Measurements from ENCODE around the gene KCNK17.
"Not testable (repeated sequence)": the region's sequence is repeated elsewhere in the genome, so short reads cannot be mapped to it uniquely, and the experiment has no call there.

The KCNK17 gene

DNA sequence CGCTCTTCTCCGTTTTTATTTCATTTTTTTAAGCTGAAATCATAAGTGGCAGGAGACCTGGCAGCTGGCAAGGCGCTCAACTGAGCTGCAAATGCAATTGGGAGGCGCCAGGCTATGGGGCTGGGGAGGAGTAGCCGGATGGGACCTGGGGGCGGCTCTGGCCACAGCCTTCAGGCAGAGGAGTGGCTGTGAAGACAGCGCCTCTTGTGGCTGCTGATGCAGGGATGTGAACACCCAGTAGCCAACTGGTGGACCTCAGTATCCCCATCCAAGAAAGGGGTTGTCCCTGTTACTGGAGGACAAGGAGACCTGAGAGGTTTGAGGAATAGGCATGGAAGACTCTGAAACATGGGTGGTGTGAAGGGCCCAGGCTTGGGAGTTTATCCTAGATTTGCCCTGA lies 12.6 kb downstream of the KCNK17 start:
- no peak for DNase-seq

DNA sequence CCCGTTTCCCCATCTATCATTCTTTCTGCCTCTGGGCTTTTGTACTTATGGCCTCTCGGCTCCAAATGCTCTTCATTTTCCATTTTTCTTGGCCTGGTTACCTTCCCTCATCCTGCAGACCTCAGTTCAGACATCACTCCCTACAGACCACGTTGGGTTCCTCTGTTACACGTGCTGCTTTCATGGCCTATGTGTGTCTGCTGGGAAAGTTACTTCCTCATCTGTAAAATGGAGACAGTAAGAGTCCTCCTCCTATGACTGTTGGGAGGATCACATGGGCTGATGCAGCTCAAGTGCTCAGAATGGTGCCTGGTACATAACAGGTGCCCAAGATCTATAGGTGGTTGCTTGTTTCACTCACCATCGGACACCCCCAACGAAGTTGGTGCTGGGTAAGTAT lies 13.5 kb downstream of the KCNK17 start:
- no peak for DNase-seq

DNA sequence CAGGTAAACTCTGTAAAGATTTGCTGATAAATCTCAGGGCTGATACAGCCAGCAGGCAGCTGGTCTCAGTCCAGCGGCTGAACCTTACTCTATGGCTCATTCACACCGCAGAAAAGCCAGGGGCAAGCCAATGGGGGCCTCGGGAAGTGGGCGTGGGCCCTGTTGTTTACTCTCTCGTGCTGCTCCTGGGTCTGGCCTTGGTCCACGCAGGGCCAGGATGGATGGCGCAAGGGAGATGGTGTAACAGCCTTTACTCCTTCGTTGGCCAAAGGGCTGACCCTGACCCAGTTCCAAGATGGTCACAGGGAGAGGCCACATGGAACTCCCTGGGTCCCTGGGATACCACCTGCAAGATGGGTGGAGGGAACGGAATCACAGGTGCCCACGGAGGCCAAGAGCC lies 16.2 kb downstream of the KCNK17 start:
- DNase-seq = no peak

DNA sequence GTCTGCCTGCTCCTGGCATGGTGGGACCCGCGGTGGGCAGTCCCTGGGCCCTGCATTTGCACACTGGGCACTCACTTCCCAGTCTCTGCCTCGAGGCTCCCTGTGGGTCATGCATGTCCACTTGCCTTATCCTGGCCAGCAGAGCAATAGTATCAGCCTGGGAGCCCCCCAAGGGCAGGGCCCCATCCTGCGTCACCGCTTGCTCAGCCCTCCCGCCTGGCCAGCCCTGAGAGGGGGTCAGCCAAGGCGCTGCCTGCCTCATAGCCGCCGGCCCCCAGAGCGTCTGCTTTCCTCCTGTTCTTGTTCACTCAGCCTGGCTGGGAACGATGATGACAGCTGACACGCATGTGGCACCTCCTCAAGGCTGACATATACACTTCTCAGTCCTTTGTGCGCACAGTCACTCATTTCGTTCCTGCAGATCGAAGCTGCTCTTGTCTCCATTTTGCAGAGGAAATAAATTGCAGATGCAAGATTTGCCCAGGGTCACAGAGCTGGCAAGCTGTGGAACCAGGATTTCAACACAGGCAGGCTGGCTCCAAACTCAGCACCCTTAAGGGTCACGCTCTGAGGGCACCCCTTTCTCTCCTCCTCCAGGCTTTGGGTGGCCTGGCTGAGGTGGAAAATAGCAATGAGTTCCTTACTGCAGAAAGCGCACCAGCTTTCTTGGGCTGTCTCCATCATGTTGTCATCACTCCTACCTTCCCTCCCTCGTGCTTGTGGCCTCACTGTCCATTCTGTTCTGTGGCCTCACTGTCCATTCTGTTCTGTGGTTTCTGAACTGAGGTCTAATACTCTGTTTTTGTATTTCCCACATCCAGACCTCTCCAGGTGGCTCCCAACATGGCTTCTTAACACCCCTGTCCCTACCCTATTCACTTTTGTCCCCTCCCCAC lies 17.2 kb downstream of the KCNK17 start:
- no peak for DNase-seq

DNA sequence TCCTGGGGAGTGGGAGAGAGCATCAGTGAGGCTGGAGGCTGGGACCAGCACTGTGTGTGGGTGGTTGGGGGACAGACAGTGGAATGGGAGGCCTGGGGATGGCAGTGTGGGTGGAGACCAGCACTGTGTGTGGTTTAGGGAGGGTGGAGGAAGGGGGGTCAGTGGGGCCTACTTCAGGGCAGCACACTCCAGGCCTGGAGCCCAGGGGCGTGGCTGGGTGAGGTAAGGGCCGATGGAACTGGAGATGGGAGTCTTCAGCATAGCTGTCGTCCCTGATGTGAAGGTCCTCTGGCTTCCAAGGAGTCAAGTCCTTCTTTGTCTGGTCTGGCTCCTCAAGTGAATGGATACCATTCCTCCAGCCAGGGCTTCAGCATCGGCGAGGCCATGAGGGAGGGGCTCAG lies 18.6 kb downstream of the KCNK17 start:
- DNase-seq = no peak

DNA sequence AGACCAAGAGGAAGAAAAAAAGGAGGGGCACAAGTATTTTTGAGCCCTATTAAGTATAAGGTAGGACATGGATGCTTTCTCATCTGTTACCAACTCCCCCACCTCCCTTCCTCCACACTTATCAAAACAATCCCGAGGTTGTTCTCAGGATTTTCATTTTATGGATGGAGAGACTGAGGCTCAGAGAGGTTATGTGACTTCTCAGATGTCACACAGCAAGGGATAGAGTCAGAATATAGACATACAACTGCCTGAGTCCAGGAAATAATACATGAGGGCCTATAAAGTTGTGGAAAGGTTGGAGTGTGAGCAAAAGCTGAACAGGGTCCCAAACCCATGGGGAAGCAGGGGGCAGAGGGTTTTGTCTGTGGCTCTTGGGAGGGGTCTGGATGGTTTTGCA lies 19.3 kb downstream of the KCNK17 start:
- no peak for DNase-seq

DNA sequence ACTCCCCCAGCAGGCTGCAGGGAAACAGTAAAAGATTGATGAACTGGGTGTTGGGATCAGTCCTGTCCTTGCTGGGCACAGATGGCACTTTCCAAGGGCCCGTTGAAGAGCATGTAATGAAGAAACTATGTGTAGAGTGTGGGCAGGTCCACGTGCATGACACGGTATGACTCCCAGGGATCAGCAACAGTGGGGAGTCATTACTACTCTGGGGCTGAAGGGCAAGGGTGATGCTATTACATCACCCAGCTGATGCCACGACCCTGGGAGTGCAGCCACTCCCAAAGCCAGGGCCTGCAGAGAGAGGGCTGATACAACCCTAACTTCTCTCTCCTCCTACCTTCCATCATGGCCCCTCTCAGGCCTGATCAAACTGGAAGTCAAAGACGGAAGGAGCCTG lies 20.1 kb downstream of the KCNK17 start:
- DNase-seq = no peak

DNA sequence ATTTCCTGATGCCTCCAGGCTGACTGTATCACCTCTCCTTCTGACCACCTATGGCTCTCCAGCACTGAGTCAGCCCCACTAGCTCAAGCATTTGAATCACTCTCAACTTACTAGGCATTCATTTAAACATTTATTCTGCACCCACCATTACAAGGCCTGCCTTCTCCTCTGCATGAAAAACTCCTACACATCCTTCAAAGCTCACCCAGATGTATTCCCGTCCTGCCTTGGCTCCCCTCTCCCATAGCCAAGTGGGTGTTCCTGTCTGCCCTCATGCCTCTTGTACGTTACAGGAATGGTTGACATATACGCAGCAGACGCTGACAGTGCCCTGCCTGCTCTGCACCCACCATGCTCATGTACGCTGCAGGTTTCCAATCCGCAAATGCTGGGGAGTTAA lies 21.6 kb downstream of the KCNK17 start:
- no peak for DNase-seq

DNA sequence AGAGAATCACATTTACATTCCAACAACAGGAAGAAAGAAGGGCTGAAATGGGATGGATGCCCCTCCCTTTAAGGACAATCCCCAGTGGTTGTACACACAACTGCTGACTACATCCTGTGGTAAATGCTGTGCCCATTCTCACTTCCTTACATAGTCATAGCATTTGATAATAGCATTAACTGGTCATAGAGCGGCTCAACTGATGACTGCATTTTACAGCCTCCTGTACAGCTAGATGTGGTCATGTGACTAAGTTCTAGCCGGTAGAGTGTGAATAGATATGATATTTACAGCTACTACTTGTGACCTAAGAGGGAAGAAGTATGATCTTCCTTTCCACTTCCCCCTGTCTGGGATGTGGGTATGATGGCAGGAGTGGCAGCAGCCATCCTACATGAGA lies 24.7 kb downstream of the KCNK17 start:
- no peak for DNase-seq

DNA sequence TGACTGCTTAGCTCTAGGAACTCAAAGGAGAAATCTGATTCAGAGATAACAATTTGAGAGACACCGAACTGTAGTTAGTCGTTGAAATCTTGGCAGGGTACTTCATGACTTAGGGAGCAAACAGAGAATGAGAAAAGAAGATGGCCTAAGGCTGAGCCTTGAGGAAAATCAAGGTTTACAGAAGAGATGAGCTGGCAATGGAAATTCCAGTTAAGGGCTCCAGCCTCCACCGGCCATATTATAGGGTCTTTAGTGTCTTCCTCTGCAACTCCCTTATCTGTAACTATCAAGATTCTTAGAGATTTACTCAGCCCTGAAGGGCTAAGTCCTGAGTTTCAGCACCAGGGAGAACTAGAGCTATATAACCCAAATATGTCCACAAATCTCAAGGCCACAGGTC lies 26.6 kb downstream of the KCNK17 start:
- no peak for DNase-seq

DNA sequence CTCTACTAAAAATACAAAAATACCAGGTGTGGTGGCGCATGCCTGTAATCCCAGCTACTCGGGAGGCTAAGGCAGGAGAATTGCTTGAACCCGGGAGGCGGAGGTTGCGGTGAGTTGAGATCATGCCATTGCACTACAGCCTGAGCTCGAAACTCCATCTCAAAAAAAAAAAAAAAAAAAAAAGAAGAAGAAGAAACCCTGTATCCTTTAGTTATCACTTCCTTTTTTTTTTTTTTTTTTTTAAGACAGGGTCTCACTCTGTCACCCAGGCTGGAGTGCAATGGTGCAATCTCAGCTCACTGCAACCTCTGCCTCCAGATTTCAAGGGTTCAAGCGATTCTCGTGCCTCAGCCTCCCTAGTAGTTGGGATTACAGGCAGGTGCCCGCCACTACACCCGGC lies 27.6 kb downstream of the KCNK17 start:
- DNase-seq = not testable (repeated sequence)

DNA sequence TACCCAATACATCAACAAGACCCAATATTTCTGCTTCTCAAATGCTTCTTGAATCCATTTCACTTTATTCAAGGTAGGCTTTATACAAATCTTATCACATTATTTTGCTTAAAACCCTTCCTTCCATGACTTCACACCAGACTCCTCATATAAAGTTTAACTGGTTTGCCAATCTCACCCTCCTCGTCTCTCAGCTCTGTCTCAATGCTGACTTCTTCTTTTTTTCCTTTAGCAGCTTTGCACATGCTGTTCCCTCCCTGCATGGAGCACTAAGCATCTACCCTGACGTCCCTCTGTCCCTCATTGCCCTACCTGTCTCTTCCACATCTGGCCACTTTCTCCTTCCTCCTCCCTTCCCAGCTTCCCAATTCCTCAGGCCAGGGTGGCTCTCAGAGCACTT lies 31.4 kb downstream of the KCNK17 start:
- no peak for DNase-seq

DNA sequence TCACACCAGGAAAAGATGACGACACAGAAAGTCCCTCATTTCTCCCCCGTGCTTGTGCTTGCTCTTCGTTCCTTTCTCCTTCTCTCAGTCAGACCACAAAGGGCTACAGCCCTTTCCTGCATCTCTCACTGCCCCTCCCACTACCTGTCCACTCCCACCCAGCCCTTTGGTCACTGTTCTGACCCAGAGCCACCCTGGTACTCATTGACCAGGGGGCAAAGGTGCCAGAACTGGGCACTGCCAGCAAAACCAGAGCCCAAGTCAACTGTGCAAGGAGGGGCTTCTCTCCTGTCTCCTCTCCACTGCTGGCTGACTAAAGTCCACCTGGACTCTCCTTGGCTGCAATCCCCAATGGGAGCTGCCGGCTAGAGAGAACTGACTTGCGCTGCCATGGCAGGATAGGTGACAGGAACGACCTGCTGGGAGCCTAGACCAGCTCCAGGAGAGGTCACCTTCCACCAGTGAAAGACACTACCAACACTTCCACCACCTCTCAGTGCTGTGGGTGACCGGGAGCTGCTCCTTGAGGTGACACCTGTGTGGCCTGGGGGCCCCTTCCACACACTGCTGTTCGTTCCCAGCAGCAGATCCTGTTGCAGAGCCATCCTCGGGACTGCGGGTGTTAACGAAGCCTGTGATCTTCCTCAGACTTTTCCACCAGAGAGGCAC lies 32.8 kb downstream of the KCNK17 start:
- no peak for DNase-seq

DNA sequence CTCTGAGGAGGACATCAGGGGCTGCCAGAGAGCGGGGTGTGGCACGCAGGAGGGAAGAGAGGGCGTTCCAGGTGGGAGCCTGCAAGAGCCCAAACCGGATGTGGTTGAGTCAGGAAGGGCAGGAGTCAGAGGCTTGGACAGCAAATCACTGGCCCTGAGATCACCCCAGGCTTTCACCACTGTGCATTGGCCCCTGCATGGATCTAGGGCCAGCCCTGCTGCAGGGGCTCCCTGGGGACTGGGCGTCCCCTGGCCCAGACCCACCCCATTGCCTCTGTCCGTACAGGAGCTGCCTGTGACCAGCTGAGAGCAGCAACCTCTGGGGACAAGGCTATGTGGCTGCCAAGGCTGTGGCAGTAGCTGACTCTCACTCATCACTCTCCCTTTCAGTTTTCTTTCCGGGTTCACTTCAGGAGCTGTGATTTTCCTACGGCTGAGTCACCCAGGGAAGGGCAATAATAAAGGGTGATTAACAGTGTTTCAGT lies 33.9 kb downstream of the KCNK17 start:
- no peak for DNase-seq

DNA sequence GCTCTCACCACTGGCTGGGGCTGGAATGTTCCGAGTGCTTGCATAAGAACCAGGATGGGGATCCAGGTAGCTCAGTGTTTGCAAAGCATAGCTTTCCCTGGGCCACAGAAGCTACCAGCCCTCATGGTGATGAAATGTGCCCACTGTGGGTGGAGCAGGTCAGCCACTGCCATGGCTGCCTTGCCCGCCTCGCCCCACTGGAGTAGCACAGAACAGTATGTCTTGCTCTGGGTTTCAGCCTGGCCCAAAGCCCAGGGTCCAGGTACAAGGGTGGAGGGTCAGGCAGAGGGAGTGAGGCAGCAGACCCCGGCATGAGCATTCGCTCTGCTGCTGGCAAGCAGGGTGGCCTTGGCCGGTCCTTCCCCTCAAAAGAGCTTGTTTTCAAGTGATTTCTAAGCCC lies 34.7 kb downstream of the KCNK17 start:
- no peak for DNase-seq

DNA sequence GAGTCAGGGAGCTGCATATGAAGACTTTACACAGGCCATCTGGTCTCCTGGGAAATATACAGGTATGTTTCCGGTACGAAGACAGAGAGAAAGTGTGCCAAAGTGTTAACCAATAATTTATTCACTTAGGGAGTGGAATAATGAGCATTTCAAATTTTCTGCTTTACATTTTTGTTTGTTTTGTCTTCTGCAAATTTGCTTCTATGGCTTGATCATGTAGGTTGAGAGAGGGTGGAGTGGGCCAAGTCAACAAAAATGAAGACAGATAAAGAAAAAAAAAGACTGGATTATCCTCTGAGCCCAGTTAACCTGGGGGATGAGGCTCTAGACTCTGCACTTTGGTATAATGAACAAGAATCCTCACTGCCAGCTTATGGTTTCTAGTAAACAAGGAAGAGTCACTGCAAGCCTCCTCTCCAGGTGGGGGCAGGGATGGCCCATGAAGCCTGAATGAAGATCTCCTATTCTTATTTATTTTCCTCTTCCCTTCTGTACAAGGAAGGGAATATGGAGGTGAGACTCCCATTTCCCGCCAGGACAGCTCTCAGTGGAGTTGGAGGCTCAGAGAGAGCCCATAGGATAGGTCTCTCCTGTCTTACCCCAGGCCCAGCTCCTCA lies 37.7 kb downstream of the KCNK17 start:
- no peak for DNase-seq

DNA sequence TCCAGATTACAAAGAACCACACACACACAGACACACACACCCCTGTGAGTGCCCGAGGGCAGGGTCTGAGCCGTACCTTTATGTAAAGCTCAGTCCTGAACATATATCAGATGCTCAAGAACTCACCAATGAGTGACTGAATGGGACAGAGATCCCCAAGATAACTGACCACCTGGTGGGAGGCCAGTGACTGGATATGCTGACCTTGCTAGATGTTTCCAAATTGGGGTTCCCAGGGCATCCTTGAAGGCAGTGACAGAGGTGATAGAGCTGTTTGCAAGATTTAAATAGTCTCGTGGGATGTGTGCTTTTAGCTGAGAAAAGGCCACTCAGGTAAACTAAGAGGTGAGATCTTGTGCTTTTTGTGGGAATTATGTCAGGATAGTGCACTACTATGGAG lies 39.3 kb downstream of the KCNK17 start:
- no peak for DNase-seq

DNA sequence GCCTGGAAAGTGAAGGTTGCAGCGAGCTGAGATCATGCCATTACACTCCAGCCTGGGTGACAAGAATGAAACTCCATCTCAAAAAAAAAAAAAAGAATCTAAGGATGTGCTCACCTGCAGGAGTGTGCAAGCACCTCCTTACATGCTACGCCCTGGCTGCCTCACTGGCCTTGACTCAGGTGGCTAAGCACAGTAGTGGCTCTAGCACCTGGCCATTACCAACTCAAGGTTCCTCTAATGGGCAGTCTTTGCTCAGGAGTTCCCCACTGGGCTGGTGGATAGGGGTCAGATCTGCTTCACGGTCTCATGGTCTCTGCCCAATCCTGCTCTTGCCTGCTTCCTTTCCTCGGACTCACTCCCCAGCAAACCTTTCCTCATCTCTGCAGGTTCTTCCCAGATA lies 39.7 kb downstream of the KCNK17 start:
- no peak for DNase-seq

DNA sequence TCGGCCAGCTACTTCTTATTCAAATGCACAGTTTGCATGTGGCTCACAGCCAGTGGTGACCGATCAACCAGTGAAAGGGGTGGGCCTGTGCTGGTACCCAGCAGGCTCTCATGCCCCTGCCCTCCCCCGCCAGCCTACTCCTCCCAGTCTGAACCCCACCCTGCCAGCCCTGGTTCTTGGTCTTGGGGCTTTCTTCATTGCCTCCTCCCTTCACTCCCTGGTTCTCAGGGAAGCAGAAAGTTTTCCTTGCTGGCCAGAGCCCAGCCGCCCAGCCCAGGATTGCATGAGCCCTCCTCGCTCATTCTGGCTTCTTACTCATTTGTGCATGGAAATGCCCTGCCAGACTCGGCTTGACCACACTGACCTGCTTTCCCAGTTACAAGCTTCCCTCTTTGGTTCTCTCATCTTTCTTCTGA lies 40.8 kb downstream of the KCNK17 start:
- DNase-seq = no peak

DNA sequence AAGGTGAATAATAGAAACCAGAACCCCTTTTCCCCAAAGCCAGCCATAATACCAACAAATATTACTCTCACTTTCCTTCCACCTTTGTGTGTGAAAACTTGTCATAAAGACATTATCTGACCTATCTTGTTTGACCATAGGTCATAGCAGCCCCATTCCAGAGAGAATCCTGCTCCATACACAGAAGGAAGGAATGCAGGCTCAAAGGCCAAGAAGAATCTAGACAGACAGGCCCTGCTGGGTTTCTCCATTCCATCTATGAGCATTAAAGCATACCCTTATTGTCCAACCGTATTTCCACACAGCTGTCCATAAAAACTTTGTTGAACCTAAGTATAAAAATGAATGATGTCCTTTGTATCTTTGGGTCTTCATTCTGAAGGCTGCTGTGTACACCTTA lies 44.3 kb downstream of the KCNK17 start:
- DNase-seq = no peak

DNA sequence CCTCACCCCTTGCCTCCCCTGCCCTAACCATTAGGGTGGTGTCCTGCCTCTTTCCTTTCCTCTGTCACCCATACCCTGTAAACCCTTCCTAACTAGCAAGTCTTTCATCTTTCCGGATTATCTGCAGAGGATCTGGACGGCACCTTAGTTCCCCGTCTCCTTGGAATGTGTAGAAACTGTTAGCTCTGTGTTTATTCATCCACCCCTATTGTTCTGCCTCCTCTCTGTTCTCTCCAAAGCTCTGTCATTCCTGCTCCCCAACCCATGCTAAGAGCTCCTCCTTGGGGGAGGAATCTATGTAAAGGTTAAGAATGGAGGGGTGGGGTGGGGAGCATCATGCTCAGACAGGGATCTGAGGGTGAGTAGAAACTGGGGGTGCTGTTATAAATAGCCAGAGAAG lies 45.5 kb downstream of the KCNK17 start:
- no peak for DNase-seq

DNA sequence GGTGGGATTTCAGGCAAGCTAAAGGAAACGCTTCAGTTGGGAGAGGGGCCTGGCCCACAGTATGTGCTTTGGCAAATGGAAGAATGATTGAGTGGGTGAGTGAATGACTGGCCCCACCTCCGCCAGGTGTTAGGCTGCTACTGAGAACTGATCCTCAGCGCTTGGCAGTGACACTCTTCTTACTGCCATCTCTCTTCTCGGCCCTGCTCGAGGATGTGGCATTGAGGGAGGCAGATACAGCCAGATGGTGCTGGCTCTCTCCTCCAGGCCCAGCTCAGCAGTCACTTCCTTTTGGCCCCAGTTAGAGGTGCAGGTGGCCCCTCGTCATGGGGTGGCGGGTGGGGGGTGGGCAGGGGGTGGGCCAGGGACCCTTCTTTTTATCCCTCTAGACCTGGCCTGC lies 46.0 kb downstream of the KCNK17 start:
- no peak for DNase-seq

DNA sequence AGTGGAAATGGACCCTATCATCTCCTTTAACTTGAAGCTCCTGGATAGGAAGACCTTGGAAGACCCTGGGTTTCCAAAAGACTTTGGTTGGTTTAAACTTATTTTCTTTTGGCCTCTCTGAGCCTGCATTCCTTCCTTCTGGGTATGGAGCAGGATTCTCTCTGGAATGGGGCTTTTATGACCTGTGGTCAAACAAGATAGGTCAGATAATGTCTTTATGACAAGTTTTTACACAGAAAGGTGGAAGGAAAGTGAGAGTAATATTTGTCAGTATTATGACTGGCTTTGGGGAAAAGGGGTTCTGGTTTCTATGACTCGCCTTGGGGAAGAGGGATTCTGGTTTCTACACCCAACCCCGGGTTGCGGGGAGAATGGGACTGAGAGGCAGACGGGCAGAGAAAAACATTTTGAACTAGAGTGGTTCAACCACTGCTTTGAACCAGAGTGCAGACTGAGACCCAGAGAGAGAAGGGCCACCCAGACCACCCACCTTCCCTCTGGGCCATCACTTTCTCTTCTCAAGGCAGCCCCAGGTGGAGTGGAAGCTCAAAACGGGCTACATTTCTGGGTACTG lies 47.4 kb downstream of the KCNK17 start:
- DNase-seq = no peak

DNA sequence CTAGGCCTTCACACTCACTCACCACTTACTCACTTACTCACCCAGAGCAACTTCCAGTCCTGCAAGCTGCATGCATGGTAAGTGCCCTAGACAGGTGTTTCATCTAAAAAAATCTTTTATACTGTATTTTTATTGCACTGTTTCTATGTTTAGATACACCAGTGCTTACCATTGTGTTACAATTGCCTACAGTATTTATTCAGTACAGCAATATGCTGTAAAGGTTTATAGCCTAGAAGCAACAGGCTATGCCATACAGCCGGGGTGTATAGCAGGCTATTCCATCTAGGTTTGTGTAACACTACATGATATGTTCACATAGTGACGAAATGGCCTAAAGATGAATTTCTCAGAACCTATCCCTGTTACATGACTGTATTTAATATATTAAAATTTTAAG lies 47.8 kb downstream of the KCNK17 start:
- no peak for DNase-seq

Measured in activated effector memory CD4-positive, alpha-beta T cell treated with anti-CD3 and anti-CD28 coated beads, Interleukin-2, amount 50 U/mL, for 16 hours (primary cell).